Measurements from ENCODE around the gene C11orf68.

DNA sequence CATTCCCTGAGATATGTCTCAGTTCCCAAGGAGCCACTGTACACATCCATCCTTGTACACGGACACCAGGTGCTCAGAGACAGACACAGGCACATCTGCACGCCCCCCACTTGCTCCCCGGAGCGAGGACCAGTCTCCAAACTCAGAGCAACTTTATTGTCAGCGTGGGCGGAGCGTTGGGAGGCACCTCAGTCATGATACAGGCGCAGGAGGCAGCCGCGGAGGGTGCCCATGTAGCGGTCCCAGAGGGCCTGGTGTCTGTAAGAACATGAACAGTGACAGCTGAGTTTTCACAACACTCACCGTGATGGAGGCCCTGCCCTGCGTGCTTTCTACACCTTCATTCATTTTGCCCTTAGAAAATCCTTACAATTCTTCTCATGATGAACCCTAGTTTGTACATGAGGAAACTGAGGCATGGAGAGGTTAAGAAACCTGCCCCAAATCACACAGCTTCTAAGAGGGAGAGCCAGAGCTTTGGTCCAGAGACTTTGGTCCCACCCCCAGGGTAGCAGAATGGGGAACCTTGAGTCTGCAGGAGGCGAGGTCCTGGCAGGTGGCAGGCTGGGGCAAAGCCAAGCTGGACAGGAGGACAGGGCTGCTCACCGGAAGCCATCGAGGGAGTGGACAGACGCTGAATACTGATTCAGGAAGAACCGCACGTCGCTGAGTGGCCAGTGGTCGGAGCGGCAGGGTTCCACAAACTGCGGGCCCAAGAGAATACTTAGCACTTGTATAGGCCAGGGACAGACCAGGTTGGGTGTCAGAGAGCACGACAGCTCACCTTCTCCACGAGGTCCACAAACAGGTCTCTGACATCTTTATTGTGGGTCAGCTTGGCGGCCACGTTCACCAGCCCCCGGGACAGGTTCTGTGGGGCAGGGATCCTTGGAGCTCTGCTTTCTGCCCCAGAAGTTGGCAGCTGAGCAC lies 34.8 kb downstream of the C11orf68 start:
- TF ChIP-seq POLR2A (IDR thresholded peaks at IDR 0.05; ENCODE audit: low read depth, low read length) (no peak), POLR2AphosphoS5 (IDR thresholded peaks at IDR 0.05; ENCODE audit: low read depth, low read length) (no peak), TAF1 (IDR thresholded peaks at IDR 0.05; ENCODE audit: borderline replicate concordance, low read depth, low read length) (no peak)

All from GM12892 (cell line).